ENCODE data around the gene OBSL1.

DNA sequence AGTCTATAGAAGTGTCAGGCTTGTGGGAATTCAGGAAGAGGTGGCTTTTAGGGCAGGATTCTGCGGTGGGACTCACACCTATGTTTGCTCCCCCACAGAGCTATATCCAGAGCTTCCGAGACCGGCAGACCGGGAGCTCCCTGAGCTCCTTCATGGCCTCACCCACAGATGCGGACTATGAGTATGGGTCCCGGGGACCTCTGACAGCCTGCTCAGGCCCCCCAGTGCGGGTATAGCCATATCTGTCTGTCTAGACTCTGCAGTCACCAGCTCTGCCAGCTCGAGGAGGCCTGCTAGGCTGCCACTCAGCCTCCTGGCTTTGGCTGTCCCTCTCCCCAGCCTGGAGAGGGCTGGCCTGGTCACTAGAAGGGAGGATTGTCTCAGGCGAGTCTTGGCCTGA lies 21.7 kb downstream of the OBSL1 start:
- TF ChIP-seq POLR2AphosphoS5 (IDR thresholded peaks at IDR 0.05; ENCODE audit: low read depth, low read length) (no peak), POLR2A (IDR thresholded peaks at IDR 0.05; ENCODE audit: low read depth, low read length) (no peak), TAF1 (IDR thresholded peaks at IDR 0.05; ENCODE audit: low read depth, low read length) (no peak), SPI1 (IDR thresholded peaks at IDR 0.05; ENCODE audit: low read depth, low read length) (no peak), POU2F2 (IDR thresholded peaks at IDR 0.05; ENCODE audit: low read depth, low read length) (no peak)

Data from GM12891 (cell line).